ENCODE data around the gene EEF2KMT. TPM values are rescaled to one million over a fixed set of nuclear protein-coding genes. Genes with fewer than 3 reads are reported as not detected.

EEF2KMT gene
- total RNA-seq, 1 donor from 2014 or later = 9.5 TPM

DNA sequence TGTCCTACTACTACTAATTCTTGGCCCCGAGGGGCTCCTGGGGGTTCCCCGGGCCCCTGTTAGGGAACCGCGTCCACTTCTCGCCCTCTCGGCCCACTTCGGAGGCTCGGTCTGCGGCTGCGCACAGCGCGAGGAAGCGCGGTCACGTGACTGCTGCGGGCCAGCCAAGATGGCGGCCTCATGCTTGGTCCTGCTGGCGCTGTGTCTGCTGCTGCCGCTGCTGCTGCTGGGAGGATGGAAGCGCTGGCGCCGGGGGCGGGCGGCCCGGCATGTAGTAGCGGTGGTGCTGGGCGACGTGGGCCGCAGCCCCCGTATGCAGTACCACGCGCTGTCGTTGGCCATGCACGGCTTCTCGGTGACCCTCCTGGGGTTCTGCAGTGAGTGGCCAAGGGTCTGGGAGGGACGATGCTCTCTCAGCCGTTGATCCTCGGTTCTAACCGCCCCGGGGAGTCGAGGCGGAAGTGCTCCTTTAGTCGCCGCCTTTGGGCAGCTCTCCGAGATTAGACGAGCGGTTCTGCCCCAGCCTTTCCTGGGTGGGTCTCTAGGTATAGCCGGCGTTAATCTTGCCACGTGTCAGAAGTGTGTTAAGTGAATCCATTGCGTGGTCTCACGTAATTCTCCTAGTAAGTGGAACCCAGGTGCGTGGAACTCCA lies 25.8 kb downstream of the EEF2KMT start, which contains the start of gene ALG1:
ALG1 (plus strand) TSS at position 163 of the 653 bp plus-strand sequence; CDS start at position 170, 7 bp downstream.
- DNase-seq (peak; percentile 93), ATAC-seq (peak; percentile 95 to 98)
- peaks cover 17% of the 10 kb centered on the region for H3K4me1 ChIP-seq
- H3K27me3 ChIP-seq (ENCODE audit: low read depth) = no peaks in the 10 kb centered on the region
- H3K4me3 ChIP-seq = peak within 1 kb of the TSS; percentile 90
- no peak for TF ChIP-seq CTCF (IDR thresholded peaks at IDR 0.05)
- peak within 1 kb of the TSS; percentile 88 for H3K27ac ChIP-seq
- H3K36me3 ChIP-seq = peaks cover 31% of the 10 kb centered on the region
- intact Hi-C loops (cut with DNase I) = no loop called here
- H3K9me3 ChIP-seq = no peaks in the 10 kb centered on the region

DNA sequence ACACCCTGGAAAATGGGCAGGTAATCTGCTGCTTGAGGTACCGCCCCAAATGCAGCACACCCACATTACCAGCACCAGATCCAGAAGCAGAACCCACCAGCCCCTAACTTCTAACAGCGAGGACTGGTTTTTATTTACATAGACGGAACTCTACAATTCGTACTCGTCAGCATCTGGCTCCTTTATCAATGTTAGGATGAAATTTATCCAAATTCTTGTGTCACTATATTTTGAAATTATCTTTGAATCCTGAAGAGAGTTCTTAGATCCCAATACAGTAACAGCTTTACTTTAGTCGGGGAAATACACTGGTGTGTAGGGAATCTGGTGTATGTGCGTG lies 26.3 kb downstream of the EEF2KMT start:
- ATAC-seq = no peak
- H3K4me3 ChIP-seq = peak overlapping the region; percentile 90
- peaks cover 26% of the 10 kb centered on the region for H3K36me3 ChIP-seq
- H3K27me3 ChIP-seq (ENCODE audit: low read depth) = no peaks in the 10 kb centered on the region
- no peaks in the 10 kb centered on the region for H3K9me3 ChIP-seq
- H3K4me1 ChIP-seq = peaks cover 17% of the 10 kb centered on the region
- intact Hi-C loops (cut with DNase I) = no loop called here
- H3K27ac ChIP-seq = peak overlapping the region; percentile 88
- TF ChIP-seq CTCF (IDR thresholded peaks at IDR 0.05) = no peak
- DNase-seq = no peak

DNA sequence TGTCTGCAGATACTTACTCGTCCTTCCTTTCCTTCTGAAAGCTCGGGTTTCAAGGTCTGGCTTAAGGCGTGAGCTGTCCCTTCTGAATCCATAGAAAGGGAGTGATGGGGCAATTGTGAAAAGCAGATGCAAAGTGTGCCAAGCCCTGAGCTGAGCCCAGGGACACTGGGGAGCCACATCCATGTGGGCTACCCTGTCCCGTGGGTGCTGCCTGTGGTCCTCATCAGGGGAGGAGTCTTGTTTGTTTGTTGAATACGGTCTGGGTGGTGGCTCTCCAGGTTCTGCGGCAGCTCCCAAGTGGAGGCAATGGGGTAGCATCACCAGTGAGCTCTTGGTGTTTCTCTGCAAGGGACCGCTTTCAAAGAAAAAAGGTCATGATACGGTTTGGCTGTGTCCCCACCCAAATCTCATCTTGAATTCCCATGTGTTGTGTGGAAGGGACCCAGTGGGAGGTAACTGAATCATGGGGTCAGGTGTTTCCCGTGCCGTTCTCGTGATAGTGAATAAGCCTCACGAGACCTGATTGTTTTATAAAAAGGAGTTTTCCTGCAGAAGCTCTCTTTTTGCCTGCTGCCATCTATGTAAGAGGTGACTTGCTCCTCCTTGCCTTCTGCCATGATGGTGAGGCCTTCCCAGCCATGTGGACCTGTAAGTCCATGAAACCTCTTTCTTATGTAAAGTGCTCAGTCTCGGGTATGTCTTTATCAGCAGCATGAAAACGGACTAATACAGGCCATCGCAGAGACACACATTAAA lies 27.0 kb downstream of the EEF2KMT start:
- no peak for DNase-seq
- no peaks in the 10 kb centered on the region for H3K27me3 ChIP-seq (ENCODE audit: low read depth)
- ATAC-seq = no peak
- no peak for TF ChIP-seq CTCF (IDR thresholded peaks at IDR 0.05)
- no peak overlapping the region for H3K4me3 ChIP-seq
- intact Hi-C loops (cut with DNase I) = no loop called here
- peak overlapping the region; percentile 88 for H3K27ac ChIP-seq
- H3K36me3 ChIP-seq = peaks cover 19% of the 10 kb centered on the region
- H3K4me1 ChIP-seq = peaks cover 22% of the 10 kb centered on the region
- no peaks in the 10 kb centered on the region for H3K9me3 ChIP-seq

DNA sequence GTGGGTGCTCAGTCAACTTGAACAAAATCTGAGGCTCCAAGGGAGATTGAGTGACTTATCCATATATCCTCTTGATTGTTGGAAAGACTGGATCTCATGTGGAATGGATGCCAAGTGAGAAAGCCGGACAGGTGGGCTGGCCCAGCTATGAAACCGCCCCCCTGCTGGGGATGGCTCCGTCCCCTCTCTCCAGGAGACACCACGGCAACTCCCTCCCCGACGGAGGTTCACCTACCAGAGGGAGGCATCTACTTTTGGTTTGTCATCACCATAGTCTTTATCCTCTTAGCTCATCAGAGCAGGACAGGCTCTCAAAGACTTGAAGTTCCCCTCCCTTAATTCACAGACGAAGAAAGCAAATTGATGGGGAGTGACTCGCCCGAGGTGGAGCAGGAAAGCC lies 27.7 kb downstream of the EEF2KMT start:
- Histone ChIP-seq H3K9me3 (no peaks in the 10 kb centered on the region), H3K36me3 (peaks cover 11% of the 10 kb centered on the region), H3K4me3 (no peak overlapping the region), H3K27me3 (ENCODE audit: low read depth) (no peaks in the 10 kb centered on the region), H3K27ac (no peak overlapping the region), H3K4me1 (peaks cover 24% of the 10 kb centered on the region)
- TF ChIP-seq CTCF (IDR thresholded peaks at IDR 0.05) = no peak
- ATAC-seq = no peak
- DNase-seq = no peak
- intact Hi-C loops (cut with DNase I) = no loop called here

GRCh38 chr16:5069048-5069447 lies 28.5 kb downstream of the EEF2KMT start:
- H3K9me3 ChIP-seq = no peaks in the 10 kb centered on the region
- H3K36me3 ChIP-seq = peaks cover 5% of the 10 kb centered on the region
- no peaks in the 10 kb centered on the region for H3K27me3 ChIP-seq (ENCODE audit: low read depth)
- ATAC-seq (no peak), DNase-seq (no peak)
- TF ChIP-seq CTCF (IDR thresholded peaks at IDR 0.05) = no peak
- H3K27ac ChIP-seq = no peak overlapping the region
- intact Hi-C loops (cut with DNase I) = no loop called here
- H3K4me1 ChIP-seq = peaks cover 24% of the 10 kb centered on the region
- no peak overlapping the region for H3K4me3 ChIP-seq
